ENCODE measurements around the gene DYNLT4. TPM values are rescaled to one million over a fixed set of nuclear protein-coding genes. Genes with fewer than 3 reads are reported as not detected.

DYNLT4 gene
- total and polyA plus RNA-seq, 2 experiments from 2014 or later: 0.59 TPM; not detected in 1

DNA sequence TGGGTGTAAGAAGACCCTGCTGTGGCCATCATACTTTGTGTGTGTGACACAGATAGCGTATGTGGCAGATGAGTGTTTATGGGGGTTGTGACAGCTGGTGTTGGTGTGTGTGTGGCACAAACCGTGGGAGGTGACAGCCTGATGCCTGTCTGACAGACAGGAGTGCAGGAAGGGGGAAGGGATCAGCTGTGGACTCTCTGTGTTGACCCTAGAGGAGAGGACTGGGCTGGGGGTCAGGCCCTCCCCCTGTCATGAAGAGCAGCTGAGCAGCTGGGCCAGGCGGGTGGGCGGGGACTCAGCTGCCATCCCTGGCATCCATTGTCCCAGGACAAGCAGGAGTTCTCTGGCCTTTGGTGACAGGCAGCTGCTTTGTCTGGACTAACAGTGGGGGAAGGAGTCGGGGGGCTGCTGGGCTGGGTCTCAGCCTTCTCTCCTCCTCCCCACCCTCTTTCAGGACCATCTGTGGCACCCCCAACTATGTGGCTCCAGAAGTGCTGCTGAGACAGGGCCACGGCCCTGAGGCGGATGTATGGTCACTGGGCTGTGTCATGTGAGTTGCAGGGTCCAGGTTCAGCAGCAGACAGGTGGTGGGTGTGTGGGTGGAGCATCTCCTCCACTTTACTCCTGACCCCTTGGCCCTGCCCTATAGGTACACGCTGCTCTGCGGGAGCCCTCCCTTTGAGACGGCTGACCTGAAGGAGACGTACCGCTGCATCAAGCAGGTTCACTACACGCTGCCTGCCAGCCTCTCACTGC is 4.7 kb downstream of the DYNLT4 start:
- peaks cover 16% of the 10 kb centered on the region; the same call in 1 of the 2 replicates for H3K36me3 ChIP-seq (ENCODE audit: low read depth)
- peaks cover 55% of the 10 kb centered on the region for H3K79me2 ChIP-seq (ENCODE audit: insufficient read depth)
- 82 to 91% methylated on average over 11 to 13 of the region's 13 CpGs for WGBS, 2 experiments (ENCODE audit: low coverage in 1 of 2, low lambda C conversion rate in 2 of 2, missing lambda C conversion rate in 2 of 2)

DNA sequence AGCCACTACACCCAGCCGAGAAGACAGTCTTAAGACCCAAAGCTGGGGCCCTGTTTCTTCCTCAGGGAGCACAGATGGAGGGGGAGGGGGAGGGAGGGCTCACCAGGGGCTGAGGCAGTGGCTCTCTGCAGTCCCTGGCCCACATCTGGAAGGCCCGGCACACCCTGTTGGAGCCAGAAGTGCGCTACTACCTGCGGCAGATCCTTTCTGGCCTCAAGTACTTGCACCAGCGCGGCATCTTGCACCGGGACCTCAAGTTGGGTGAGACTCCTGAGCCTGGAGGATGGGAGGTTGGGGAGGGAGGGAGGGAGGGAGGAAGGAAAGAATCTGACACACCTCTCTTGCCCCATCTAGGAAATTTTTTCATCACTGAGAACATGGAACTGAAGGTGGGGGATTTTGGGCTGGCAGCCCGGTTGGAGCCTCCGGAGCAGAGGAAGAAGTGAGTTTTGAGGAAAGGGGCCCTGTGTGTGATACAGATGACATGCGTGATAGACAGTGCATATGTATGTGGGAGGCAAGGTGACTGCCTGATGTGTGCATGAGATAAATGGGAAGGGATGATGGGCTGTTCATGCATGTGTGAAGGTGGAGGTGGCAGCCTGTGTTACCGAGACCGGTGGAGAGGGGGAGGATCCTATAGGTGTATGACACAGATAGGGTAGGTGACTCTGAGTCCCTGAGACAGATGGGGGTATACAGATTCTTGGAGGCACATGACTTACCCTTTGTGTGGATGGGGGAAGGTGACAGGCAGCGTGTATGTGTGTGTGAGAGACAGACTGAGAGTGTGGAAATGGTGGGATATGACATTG is 5.5 kb downstream of the DYNLT4 start:
- peaks cover 55% of the 10 kb centered on the region for H3K79me2 ChIP-seq (ENCODE audit: insufficient read depth)
- peak; percentile 59 for DNase-seq

More for the DNA sequence above, 4.7 kb downstream of the DYNLT4 start:
- no peaks in the 10 kb centered on the region for H4K20me1 ChIP-seq (ENCODE audit: insufficient read depth)
- no peak for DNase-seq
- H3K9me3 ChIP-seq (ENCODE audit: low read depth): no peaks in the 10 kb centered on the region
- peak overlapping the region; percentile 99 for H3K4me3 ChIP-seq
- H2AFZ ChIP-seq: no peak overlapping the region
- H3F3A ChIP-seq (ENCODE audit: insufficient read depth): peaks cover 47% of the 10 kb centered on the region
- peak overlapping the region; percentile 98 for H3K9ac ChIP-seq
- no peaks in the 10 kb centered on the region for H3K9me2 ChIP-seq (ENCODE audit: insufficient read depth)
- TF ChIP-seq EZH2 (IDR thresholded peaks at IDR 0.05; ENCODE audit: insufficient read depth, poor library complexity, severe bottlenecking) (no peak), EZH2phosphoT487 (IDR thresholded peaks at IDR 0.05; ENCODE audit: insufficient read depth, low read depth) (no peak)
- peak overlapping the region; percentile 100 for H3K27ac ChIP-seq
- no peaks in the 10 kb centered on the region for H3K27me3 ChIP-seq (replicated peaks; ENCODE audit: insufficient read depth)
- H3K4me1 ChIP-seq (ENCODE audit: insufficient read depth): peaks cover 36% of the 10 kb centered on the region
- peak overlapping the region; percentile 84 for H3K4me2 ChIP-seq (ENCODE audit: unreplicated experiment)
- in situ Hi-C loops (cut with MboI): no loop called here

DNA sequence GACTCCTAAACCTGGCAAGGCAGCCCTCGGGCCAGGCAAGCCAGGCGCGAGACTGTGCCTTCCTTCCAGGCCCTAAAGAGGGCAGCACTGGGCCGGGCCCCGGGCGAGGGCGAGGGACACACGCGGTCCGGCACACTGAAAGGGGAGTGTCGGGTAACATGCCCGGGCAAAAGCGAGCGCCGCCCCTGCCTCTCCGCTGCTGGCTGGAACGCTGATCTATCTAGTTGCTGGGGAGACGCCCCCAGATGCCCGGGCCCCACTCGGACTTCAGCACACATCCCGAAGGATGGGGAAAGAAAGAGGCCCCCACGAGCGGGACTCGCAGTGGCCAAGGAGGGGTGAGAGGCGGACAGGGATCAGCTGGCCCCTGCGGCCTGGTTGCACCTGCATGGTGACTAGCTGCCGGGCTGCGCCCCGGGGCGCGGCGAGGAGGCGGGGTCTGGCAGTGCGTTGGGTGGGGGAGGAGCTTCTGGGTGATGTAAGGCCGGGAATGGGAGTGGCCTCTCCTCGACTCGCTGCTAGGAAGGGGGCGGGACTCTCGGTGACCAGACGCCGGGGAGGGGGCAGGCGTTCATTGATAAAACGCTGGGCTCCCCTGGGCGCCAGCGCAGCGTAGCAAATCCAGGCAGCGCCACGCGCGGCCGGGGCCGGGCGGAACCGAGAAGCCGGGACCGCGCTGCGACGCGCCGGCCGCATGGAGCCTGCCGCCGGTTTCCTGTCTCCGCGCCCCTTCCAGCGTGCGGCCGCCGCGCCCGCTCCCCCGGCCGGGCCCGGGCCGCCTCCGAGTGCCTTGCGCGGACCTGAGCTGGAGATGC is 7.2 kb downstream of the DYNLT4 start, which contains the start of gene PLK3:
PLK3 (plus strand) TSS at position 608 of the 815 bp plus-strand sequence; CDS start at position 695, 87 bp downstream.
- Histone ChIP-seq H3K36me3 (ENCODE audit: low read depth) (peaks cover 16% of the 10 kb centered on the region; the same call in 1 of the 2 replicates), H3F3A (ENCODE audit: insufficient read depth) (peaks cover 29% of the 10 kb centered on the region), H3K9me2 (ENCODE audit: insufficient read depth) (no peaks in the 10 kb centered on the region), H3K9me3 (ENCODE audit: low read depth) (no peaks in the 10 kb centered on the region), H3K27me3 (replicated peaks; ENCODE audit: insufficient read depth) (no peaks in the 10 kb centered on the region), H3K4me2 (ENCODE audit: unreplicated experiment) (peak within 1 kb of the TSS; percentile 84), H3K27ac (peak within 1 kb of the TSS; percentile 100), H3K4me3 (peak within 1 kb of the TSS; percentile 99), H4K20me1 (ENCODE audit: insufficient read depth) (no peaks in the 10 kb centered on the region), H2AFZ (peak within 1 kb of the TSS; percentile 85), H3K9ac (peak within 1 kb of the TSS; percentile 98), H3K79me2 (ENCODE audit: insufficient read depth) (peaks cover 46% of the 10 kb centered on the region), H3K4me1 (ENCODE audit: insufficient read depth) (peaks cover 25% of the 10 kb centered on the region; the same call in 1 of the 2 replicates)
- in situ Hi-C loops (cut with MboI): no loop called here
- peak; percentile 99 for DNase-seq
- 0% methylated on average over 41 to 45 of the region's 79 CpGs for WGBS, 2 experiments (ENCODE audit: low coverage in 1 of 2, low lambda C conversion rate in 2 of 2, missing lambda C conversion rate in 2 of 2)
- TF ChIP-seq EZH2 (IDR thresholded peaks at IDR 0.05; ENCODE audit: insufficient read depth, poor library complexity, severe bottlenecking) (no peak), EZH2phosphoT487 (IDR thresholded peaks at IDR 0.05; ENCODE audit: insufficient read depth, low read depth) (no peak)

More for the DNA sequence above, 5.5 kb downstream of the DYNLT4 start:
- TF ChIP-seq EZH2 (IDR thresholded peaks at IDR 0.05; ENCODE audit: insufficient read depth, poor library complexity, severe bottlenecking) (no peak), EZH2phosphoT487 (IDR thresholded peaks at IDR 0.05; ENCODE audit: insufficient read depth, low read depth) (no peak)
- 55 to 64% methylated on average over 11 to 13 of the region's 13 CpGs for WGBS, 2 experiments (ENCODE audit: low coverage in 1 of 2, low lambda C conversion rate in 2 of 2, missing lambda C conversion rate in 2 of 2)
- H3K9me2 ChIP-seq (ENCODE audit: insufficient read depth): no peaks in the 10 kb centered on the region
- peaks cover 31% of the 10 kb centered on the region for H3K4me1 ChIP-seq (ENCODE audit: insufficient read depth)
- H2AFZ ChIP-seq: no peak overlapping the region
- H3F3A ChIP-seq (ENCODE audit: insufficient read depth): peaks cover 43% of the 10 kb centered on the region
- peak overlapping the region; percentile 99 for H3K4me3 ChIP-seq
- H3K27ac ChIP-seq: peak overlapping the region; percentile 100
- peaks cover 16% of the 10 kb centered on the region; the same call in 1 of the 2 replicates for H3K36me3 ChIP-seq (ENCODE audit: low read depth)
- H3K9ac ChIP-seq: peak overlapping the region; percentile 98
- peak overlapping the region; percentile 84 for H3K4me2 ChIP-seq (ENCODE audit: unreplicated experiment)
- in situ Hi-C loops (cut with MboI): no loop called here
- H3K27me3 ChIP-seq (replicated peaks; ENCODE audit: insufficient read depth): no peaks in the 10 kb centered on the region
- H3K9me3 ChIP-seq (ENCODE audit: low read depth): no peaks in the 10 kb centered on the region
- no peaks in the 10 kb centered on the region for H4K20me1 ChIP-seq (ENCODE audit: insufficient read depth)

All from GM23248 (cell line).